ENCODE data around the gene ARSA. TPM values are rescaled to one million over a fixed set of nuclear protein-coding genes. Genes with fewer than 3 reads are reported as not detected.

Gene ARSA
- total and polyA plus RNA-seq, 2 of the 13 experiments (the other 11 are each of a cell fraction or from before 2014, with no cell fraction given): 9.0 to 11.5 TPM

GRCh38 chr22:50620593-50621355, 7.2 kb downstream of the ARSA start (continued):
- TF ChIP-seq, protein P1, sequence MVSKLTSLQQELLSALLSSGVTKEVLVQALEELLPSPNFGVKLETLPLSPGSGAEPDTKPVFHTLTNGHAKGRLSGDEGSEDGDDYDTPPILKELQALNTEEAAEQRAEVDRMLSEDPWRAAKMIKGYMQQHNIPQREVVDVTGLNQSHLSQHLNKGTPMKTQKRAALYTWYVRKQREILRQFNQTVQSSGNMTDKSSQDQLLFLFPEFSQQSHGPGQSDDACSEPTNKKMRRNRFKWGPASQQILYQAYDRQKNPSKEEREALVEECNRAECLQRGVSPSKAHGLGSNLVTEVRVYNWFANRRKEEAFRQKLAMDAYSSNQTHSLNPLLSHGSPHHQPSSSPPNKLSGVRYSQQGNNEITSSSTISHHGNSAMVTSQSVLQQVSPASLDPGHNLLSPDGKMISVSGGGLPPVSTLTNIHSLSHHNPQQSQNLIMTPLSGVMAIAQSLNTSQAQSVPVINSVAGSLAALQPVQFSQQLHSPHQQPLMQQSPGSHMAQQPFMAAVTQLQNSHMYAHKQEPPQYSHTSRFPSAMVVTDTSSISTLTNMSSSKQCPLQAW (CRISPR knock-in tag; IDR thresholded peaks at IDR 0.05): no peak
- no peak for TF ChIP-seq ZNF619 (CRISPR knock-in tag; IDR thresholded peaks at IDR 0.05)
- no peak for TF ChIP-seq ZNF878 (CRISPR knock-in tag; IDR thresholded peaks at IDR 0.05)
- TF ChIP-seq ETV5 (CRISPR knock-in tag; IDR thresholded peaks at IDR 0.05; ENCODE audit: borderline replicate concordance): peak; percentile 62; the same call in 1 of the 2 replicates
- TF ChIP-seq ZNF513 (CRISPR knock-in tag; conservative IDR thresholded peaks at IDR 0.05): no peak
- TF ChIP-seq ZNF800 (CRISPR knock-in tag; IDR thresholded peaks at IDR 0.05): no peak
- TF ChIP-seq ATF7-NPFF (CRISPR knock-in tag; IDR thresholded peaks at IDR 0.05; ENCODE audit: low read depth): no peak
- TF ChIP-seq, protein P2, sequence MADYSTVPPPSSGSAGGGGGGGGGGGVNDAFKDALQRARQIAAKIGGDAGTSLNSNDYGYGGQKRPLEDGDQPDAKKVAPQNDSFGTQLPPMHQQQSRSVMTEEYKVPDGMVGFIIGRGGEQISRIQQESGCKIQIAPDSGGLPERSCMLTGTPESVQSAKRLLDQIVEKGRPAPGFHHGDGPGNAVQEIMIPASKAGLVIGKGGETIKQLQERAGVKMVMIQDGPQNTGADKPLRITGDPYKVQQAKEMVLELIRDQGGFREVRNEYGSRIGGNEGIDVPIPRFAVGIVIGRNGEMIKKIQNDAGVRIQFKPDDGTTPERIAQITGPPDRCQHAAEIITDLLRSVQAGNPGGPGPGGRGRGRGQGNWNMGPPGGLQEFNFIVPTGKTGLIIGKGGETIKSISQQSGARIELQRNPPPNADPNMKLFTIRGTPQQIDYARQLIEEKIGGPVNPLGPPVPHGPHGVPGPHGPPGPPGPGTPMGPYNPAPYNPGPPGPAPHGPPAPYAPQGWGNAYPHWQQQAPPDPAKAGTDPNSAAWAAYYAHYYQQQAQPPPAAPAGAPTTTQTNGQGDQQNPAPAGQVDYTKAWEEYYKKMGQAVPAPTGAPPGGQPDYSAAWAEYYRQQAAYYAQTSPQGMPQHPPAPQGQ (CRISPR knock-in tag; IDR thresholded peaks at IDR 0.05; ENCODE audit: borderline replicate concordance): 0 out of 2 replicates have a peak, but pooled peaks have one; percentile 61
- TF ChIP-seq RFXANK (CRISPR knock-in tag; IDR thresholded peaks at IDR 0.05): no peak
- no peak for TF ChIP-seq IKZF1 (IDR thresholded peaks at IDR 0.05)
- TF ChIP-seq CENPX (CRISPR knock-in tag; IDR thresholded peaks at IDR 0.05): no peak
- TF ChIP-seq SRSF4 (IDR thresholded peaks at IDR 0.05; ENCODE audit: low read depth, low read length, poor library complexity, severe bottlenecking): no peak
- TF ChIP-seq ZNF30 (CRISPR knock-in tag; IDR thresholded peaks at IDR 0.05): 0 out of 2 replicates have a peak, but pooled peaks have one; percentile 54
- TF ChIP-seq RFX3 (CRISPR knock-in tag; IDR thresholded peaks at IDR 0.05): no peak
- TF ChIP-seq MAZ (IDR thresholded peaks at IDR 0.05; ENCODE audit: borderline replicate concordance, low read depth, low read length): 0 out of 2 replicates have a peak, but pooled peaks have one; percentile 84
- TF ChIP-seq MAZ (CRISPR knock-in tag; IDR thresholded peaks at IDR 0.05; ENCODE audit: low read depth): peak; percentile 35; the same call in 1 of the 2 replicates
- TF ChIP-seq ZBTB7A (CRISPR knock-in tag; IDR thresholded peaks at IDR 0.05): peak; percentile 45; the same call in 1 of the 2 replicates
- no peak for TF ChIP-seq ZBTB21 (CRISPR knock-in tag; IDR thresholded peaks at IDR 0.05)
- TF ChIP-seq FOXP1 (IDR thresholded peaks at IDR 0.05): no peak
- 0 out of 2 replicates have a peak, but pooled peaks have one; percentile 20 for TF ChIP-seq FOXP1 (CRISPR knock-in tag; IDR thresholded peaks at IDR 0.05)
- TF ChIP-seq, protein P3, sequence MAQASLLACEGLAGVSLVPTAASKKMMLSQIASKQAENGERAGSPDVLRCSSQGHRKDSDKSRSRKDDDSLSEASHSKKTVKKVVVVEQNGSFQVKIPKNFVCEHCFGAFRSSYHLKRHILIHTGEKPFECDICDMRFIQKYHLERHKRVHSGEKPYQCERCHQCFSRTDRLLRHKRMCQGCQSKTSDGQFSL (CRISPR knock-in tag; IDR thresholded peaks at IDR 0.05): no peak
- no peak for TF ChIP-seq E2F2 (CRISPR knock-in tag; IDR thresholded peaks at IDR 0.05; ENCODE audit: borderline replicate concordance)

Data from HepG2 (cell line).